ENCODE measurements around the gene FAM53A.

FAM53A gene

DNA sequence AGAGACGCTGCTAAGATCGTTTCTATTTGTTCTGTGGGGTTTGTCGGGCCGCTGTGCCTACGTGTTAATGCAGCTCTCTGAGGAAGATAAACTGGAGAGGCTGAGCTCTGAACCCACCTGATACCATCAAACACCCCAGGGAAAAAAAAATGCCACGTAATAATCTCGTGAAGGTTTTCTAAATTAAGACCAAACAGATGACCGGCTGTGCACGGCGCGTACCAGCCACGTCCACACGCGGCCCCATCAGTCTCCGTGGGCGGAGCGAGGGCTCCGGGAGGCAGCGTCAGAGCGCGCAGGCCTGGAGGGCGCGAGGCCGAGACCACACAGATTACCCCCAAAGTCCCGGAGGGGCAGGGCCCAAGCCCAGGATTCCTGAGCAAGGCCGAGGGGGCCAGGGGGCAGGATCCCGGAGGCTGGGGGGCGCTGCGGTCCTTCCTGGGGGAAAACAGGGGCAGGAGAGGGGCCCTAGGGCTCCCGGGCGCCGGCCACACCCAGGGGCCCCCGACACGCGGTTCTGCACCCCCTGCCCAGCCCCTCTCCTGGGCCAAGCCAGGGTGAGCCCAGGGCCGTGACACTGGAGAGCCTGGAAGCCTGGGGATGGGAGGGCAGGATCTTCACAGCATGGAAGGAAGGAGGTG lies 91.9 kb downstream of the FAM53A start:
- 0 out of 2 replicates have a peak, but pooled peaks have one; percentile 18 for TF ChIP-seq GATA2 (IDR thresholded peaks at IDR 0.05; ENCODE audit: low read depth, low read length)
- no peak for TF ChIP-seq GATA3 (IDR thresholded peaks at IDR 0.05; ENCODE audit: low read depth, low read length)

DNA sequence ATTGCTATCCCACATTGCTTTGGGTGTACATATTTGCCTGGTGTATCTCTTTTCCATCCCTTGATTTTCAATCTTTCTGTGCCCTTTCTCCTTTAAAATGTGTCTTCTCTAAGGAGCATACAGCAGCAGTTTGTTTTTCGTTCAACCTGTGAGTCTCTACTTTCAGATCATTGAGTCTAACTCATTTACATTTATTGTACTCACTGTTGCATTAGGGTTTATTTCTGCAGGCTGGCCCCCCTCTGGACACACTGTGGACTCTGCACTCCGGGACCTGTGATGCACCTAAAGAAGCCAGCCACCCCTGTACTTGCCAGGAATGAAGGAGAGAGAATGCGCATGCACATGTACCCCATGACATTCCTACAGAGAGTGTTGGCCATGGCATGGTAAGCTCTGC lies 93.0 kb downstream of the FAM53A start:
- no peak for TF ChIP-seq GATA3 (IDR thresholded peaks at IDR 0.05; ENCODE audit: low read depth, low read length)

DNA sequence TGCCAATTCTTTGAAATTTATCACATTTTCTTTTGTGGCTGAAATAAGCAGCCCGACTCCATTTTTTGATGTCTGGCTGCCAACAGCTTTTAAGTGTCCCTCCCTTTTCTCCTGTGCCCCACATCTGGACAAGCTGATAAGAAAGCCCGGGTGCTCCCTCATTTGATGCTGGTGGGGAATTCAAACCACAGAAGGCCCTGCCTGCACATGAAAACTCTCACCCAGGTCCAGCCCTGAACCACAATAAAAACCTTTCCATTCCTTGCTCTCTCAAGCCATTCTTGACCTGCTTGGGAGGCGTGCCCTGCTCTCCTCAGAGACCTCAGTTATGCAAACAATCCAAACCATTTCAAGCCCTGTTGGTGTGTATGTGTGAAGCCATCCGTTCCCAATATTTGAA lies 93.9 kb downstream of the FAM53A start:
- TF ChIP-seq GATA2 (IDR thresholded peaks at IDR 0.05; ENCODE audit: low read depth, low read length) (no peak), GATA3 (IDR thresholded peaks at IDR 0.05; ENCODE audit: low read depth, low read length) (no peak)
